Measurements from ENCODE around the gene ZYX. TPM values are rescaled to one million over a fixed set of nuclear protein-coding genes. Genes with fewer than 3 reads are reported as not detected.

ZYX gene
- total and polyA plus RNA-seq, 9 of the 15 experiments (the other 6 are each of a cell fraction or from before 2014, with no cell fraction given), result 1.8 to 130 (median 15.7) TPM

DNA sequence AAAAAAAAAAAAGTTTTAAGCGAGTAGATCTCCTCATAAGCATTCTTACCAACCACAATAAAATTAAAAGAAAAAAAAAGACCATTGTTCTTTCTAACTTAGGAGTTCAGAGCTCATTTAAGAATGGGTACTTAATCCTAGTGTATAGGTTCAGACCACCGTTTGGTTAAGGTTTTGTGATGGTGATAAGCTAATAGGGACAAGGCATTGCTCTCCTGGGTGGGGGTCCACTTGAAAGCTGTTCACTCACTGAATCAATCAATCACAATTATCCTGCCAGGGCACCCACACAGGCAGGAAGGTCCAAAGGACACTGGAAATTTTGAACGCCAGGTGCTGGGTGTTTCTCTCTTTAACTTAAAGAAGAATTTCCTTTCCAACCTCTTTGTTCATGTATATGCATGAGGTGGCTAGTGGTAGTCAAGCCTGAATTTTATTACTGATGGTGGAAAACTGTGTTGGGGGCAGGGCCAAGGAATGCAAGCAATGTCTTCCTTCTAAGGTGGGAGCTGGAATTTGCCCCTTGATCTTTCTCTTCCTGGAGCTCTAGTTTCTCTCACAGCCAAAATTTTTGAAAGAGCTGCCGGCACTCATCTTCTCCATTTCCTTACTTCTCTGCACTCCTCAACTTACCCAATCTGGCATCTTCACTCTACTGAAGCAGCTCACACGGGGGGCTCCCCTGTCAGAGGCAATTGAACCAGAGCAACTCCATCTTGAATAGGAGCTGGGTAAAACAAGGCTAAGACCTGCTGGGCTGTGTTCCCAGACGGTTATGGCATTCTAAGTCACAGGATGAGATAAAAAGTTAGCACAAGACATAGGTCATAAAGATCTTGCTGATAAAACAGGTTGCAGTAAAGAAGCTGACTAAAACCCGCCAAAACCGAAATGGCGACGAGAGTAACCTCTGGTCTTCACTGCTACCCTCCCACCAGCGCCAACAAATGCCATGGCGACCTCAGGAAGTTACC is 11.2 kb upstream of the ZYX start (continued):
- TF ChIP-seq, protein P1, sequence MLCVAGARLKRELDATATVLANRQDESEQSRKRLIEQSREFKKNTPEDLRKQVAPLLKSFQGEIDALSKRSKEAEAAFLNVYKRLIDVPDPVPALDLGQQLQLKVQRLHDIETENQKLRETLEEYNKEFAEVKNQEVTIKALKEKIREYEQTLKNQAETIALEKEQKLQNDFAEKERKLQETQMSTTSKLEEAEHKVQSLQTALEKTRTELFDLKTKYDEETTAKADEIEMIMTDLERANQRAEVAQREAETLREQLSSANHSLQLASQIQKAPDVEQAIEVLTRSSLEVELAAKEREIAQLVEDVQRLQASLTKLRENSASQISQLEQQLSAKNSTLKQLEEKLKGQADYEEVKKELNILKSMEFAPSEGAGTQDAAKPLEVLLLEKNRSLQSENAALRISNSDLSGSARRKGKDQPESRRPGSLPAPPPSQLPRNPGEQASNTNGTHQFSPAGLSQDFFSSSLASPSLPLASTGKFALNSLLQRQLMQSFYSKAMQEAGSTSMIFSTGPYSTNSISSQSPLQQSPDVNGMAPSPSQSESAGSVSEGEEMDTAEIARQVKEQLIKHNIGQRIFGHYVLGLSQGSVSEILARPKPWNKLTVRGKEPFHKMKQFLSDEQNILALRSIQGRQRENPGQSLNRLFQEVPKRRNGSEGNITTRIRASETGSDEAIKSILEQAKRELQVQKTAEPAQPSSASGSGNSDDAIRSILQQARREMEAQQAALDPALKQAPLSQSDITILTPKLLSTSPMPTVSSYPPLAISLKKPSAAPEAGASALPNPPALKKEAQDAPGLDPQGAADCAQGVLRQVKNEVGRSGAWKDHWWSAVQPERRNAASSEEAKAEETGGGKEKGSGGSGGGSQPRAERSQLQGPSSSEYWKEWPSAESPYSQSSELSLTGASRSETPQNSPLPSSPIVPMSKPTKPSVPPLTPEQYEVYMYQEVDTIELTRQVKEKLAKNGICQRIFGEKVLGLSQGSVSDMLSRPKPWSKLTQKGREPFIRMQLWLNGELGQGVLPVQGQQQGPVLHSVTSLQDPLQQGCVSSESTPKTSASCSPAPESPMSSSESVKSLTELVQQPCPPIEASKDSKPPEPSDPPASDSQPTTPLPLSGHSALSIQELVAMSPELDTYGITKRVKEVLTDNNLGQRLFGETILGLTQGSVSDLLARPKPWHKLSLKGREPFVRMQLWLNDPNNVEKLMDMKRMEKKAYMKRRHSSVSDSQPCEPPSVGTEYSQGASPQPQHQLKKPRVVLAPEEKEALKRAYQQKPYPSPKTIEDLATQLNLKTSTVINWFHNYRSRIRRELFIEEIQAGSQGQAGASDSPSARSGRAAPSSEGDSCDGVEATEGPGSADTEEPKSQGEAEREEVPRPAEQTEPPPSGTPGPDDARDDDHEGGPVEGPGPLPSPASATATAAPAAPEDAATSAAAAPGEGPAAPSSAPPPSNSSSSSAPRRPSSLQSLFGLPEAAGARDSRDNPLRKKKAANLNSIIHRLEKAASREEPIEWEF (CRISPR knock-in tag; IDR thresholded peaks at IDR 0.05), result peak; percentile 92
- TF ChIP-seq PHF20 (IDR thresholded peaks at IDR 0.05; ENCODE audit: partially characterized antibody), result no peak
- TF ChIP-seq, protein P2, sequence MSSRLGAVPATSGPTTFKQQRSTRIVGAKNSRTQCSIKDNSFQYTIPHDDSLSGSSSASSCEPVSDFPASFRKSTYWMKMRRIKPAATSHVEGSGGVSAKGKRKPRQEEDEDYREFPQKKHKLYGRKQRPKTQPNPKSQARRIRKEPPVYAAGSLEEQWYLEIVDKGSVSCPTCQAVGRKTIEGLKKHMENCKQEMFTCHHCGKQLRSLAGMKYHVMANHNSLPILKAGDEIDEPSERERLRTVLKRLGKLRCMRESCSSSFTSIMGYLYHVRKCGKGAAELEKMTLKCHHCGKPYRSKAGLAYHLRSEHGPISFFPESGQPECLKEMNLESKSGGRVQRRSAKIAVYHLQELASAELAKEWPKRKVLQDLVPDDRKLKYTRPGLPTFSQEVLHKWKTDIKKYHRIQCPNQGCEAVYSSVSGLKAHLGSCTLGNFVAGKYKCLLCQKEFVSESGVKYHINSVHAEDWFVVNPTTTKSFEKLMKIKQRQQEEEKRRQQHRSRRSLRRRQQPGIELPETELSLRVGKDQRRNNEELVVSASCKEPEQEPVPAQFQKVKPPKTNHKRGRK (tag; IDR thresholded peaks at IDR 0.05), result no peak
- TF ChIP-seq ZFPM2 (CRISPR knock-in tag; IDR thresholded peaks at IDR 0.05), result no peak
- TF ChIP-seq, protein P3, sequence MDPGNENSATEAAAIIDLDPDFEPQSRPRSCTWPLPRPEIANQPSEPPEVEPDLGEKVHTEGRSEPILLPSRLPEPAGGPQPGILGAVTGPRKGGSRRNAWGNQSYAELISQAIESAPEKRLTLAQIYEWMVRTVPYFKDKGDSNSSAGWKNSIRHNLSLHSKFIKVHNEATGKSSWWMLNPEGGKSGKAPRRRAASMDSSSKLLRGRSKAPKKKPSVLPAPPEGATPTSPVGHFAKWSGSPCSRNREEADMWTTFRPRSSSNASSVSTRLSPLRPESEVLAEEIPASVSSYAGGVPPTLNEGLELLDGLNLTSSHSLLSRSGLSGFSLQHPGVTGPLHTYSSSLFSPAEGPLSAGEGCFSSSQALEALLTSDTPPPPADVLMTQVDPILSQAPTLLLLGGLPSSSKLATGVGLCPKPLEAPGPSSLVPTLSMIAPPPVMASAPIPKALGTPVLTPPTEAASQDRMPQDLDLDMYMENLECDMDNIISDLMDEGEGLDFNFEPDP (CRISPR knock-in tag; IDR thresholded peaks at IDR 0.05), result 0 out of 2 replicates have a peak, but pooled peaks have one; percentile 56
- no peak for TF ChIP-seq HMGN3 (IDR thresholded peaks at IDR 0.05; ENCODE audit: borderline replicate concordance, extremely low read depth, insufficient read length, low read depth, low read length)
- TF ChIP-seq NFATC3 (IDR thresholded peaks at IDR 0.05), result no peak
- TF ChIP-seq CHD2 (IDR thresholded peaks at IDR 0.05; ENCODE audit: low read depth, low read length), result no peak
- TF ChIP-seq ZNF511 (CRISPR knock-in tag; IDR thresholded peaks at IDR 0.05), result no peak
- TF ChIP-seq ZNF639 (CRISPR knock-in tag; conservative IDR thresholded peaks at IDR 0.05 in 1 of 2, IDR thresholded peaks at IDR 0.05 in 1 of 2), result peak in 1 of 2 experiments; percentile 99; a peak in 2 of 4 replicates
- no peak for TF ChIP-seq NR2C1 (IDR thresholded peaks at IDR 0.05)
- peak; percentile 91 for TF ChIP-seq NR2C1 (tag; IDR thresholded peaks at IDR 0.05)
- no peak; the same call in 1 of the 2 replicates for TF ChIP-seq MYC (IDR thresholded peaks at IDR 0.05; ENCODE audit: low read depth, low read length)
- TF ChIP-seq MYC (CRISPR knock-in tag; IDR thresholded peaks at IDR 0.05; ENCODE audit: borderline replicate concordance, low read depth), result peak; percentile 99
- no peak for TF ChIP-seq CEBPB (tag; IDR thresholded peaks at IDR 0.05)
- no peak for TF ChIP-seq ILF3 (IDR thresholded peaks at IDR 0.05; ENCODE audit: borderline replicate concordance)

Data from K562 (cell line).